Liver (tissue), 9 donors: ENCODE results near the gene WWOX. TPM values are rescaled to one million over a fixed set of nuclear protein-coding genes. Genes with fewer than 3 reads are reported as not detected.

Experiments
- DNase-seq: peaks from one replicate; pipeline ENCODE4 v3.0.0-alpha.2; 2017; ENCODE audit warnings: low spot score
- H3K27ac ChIP-seq, 2 donors: one replicate each; pipeline ENCODE4 v1.7.0; 2013; ENCODE audit warnings: inconsistent platforms in 2 of 2, low read length in 2 of 2, control low read depth in 1 of 2, low read depth in 1 of 2, mild to moderate bottlenecking in 1 of 2
- H3K27me3 ChIP-seq, 4 donors: one replicate each; pipeline versions ENCODE4 v1.6.1 to v1.7.0; 2013; ENCODE audit warnings: low read length in 3 of 4, inconsistent platforms in 1 of 4, mild to moderate bottlenecking in 1 of 4, moderate library complexity in 1 of 4; ENCODE audit not compliant: control insufficient read depth in 4 of 4, insufficient read depth in 4 of 4
- H3K36me3 ChIP-seq, 4 donors: one replicate each; pipeline versions ENCODE4 v1.6.1 to v1.7.0; 2013; ENCODE audit warnings: low read length in 3 of 4, mild to moderate bottlenecking in 3 of 4, low read depth in 1 of 4, moderate library complexity in 1 of 4; ENCODE audit not compliant: control insufficient read depth in 4 of 4, insufficient read depth in 3 of 4
- H3K4me1 ChIP-seq, 4 donors: one replicate each; pipeline versions ENCODE4 v1.6.1 to v1.7.0; 2013; ENCODE audit warnings: low read length in 3 of 4, mild to moderate bottlenecking in 3 of 4, moderate library complexity in 1 of 4; ENCODE audit not compliant: control insufficient read depth in 4 of 4, insufficient read depth in 4 of 4
- H3K4me3 ChIP-seq, 3 donors: one replicate each; pipeline versions ENCODE4 v1.6.1 to v1.7.0; 2013; ENCODE audit warnings: low read length in 3 of 3, control low read depth in 1 of 3, low read depth in 1 of 3, mild to moderate bottlenecking in 1 of 3
- H3K9ac ChIP-seq, 2 donors: one replicate each; pipeline ENCODE4 v1.7.0; 2013; ENCODE audit warnings: low read length in 2 of 2, mild to moderate bottlenecking in 2 of 2, moderate library complexity in 2 of 2, control low read depth in 1 of 2, low read depth in 1 of 2
- H3K9me3 ChIP-seq, 4 donors: one replicate each; pipeline versions ENCODE4 v1.6.1 to v1.7.0; 2013; ENCODE audit warnings: low read length in 3 of 4; ENCODE audit not compliant: control insufficient read depth in 4 of 4
- ATF3 ChIP-seq: IDR thresholded peaks from 2 replicates; pipeline ENCODE4 v1.6.1; 2016; ENCODE audit warnings: antibody characterized with exemption
- CTCF ChIP-seq: fragments of 150-350 bp; IDR thresholded peaks from 2 replicates; pipeline ENCODE4 v1.5.1; 2017; ENCODE audit warnings: improper control_type of control experiment, low read depth, low read length; ENCODE audit not compliant: missing input control
- EGR1 ChIP-seq, 2 donors: IDR thresholded peaks; 2 replicates each; pipeline ENCODE4 v1.6.1; 2016 to 2018; ENCODE audit warnings: antibody characterized with exemption in 2 of 2, low read depth in 2 of 2
- FOXA1 ChIP-seq: IDR thresholded peaks from 2 replicates; pipeline ENCODE4 v1.6.1; 2016; ENCODE audit warnings: antibody characterized with exemption
- FOXA2 ChIP-seq: IDR thresholded peaks from 2 replicates; pipeline ENCODE4 v1.6.1; 2016; ENCODE audit warnings: antibody characterized with exemption
- GABPA ChIP-seq, 2 donors: IDR thresholded peaks in 1 of 2; conservative IDR thresholded peaks in 1 of 2; 2 replicates each; pipeline ENCODE4 v1.6.1; 2016; ENCODE audit warnings: antibody characterized with exemption in 2 of 2, mild to moderate bottlenecking in 1 of 2, moderate library complexity in 1 of 2
- HNF4A ChIP-seq, 2 donors: conservative IDR thresholded peaks; 2 replicates each; pipeline ENCODE4 v1.6.1; 2016; ENCODE audit warnings: antibody characterized with exemption in 2 of 2, mild to moderate bottlenecking in 2 of 2
- HNF4G ChIP-seq: IDR thresholded peaks from 2 replicates; pipeline ENCODE4 v1.6.1; 2016; ENCODE audit warnings: antibody characterized with exemption
- JUND ChIP-seq, 2 donors: IDR thresholded peaks; 2 replicates each; pipeline ENCODE4 v1.6.1; 2016; ENCODE audit warnings: antibody characterized with exemption in 2 of 2
- MAX ChIP-seq: IDR thresholded peaks from 2 replicates; pipeline ENCODE4 v1.6.1; 2016; ENCODE audit warnings: antibody characterized with exemption
- NR2F2 ChIP-seq: IDR thresholded peaks from 2 replicates; pipeline ENCODE4 v1.6.1; 2016; ENCODE audit warnings: antibody characterized with exemption
- RAD21 ChIP-seq, 2 donors: IDR thresholded peaks; 2 replicates each; pipeline ENCODE4 v1.6.1; 2016; ENCODE audit warnings: antibody characterized with exemption in 2 of 2, mild to moderate bottlenecking in 2 of 2
- REST ChIP-seq: IDR thresholded peaks from 2 replicates; pipeline ENCODE4 v1.6.1; 2016; ENCODE audit warnings: antibody characterized with exemption, mild to moderate bottlenecking
- RXRA ChIP-seq, 2 donors: IDR thresholded peaks; 2 replicates each; pipeline ENCODE4 v1.6.1; 2017 to 2018; ENCODE audit warnings: antibody characterized with exemption in 2 of 2, mild to moderate bottlenecking in 1 of 2
- SP1 ChIP-seq: IDR thresholded peaks from 2 replicates; pipeline ENCODE4 v1.6.1; 2018; ENCODE audit warnings: antibody characterized with exemption, mild to moderate bottlenecking
- TAF1 ChIP-seq: conservative IDR thresholded peaks from 2 replicates; pipeline ENCODE4 v1.6.1; 2016; ENCODE audit warnings: antibody characterized with exemption, mild to moderate bottlenecking
- YY1 ChIP-seq: IDR thresholded peaks from 2 replicates; pipeline ENCODE4 v1.6.1; 2016; ENCODE audit warnings: antibody characterized with exemption, mild to moderate bottlenecking
- ZBTB33 ChIP-seq: IDR thresholded peaks from 2 replicates; pipeline ENCODE4 v1.6.1; 2016; ENCODE audit warnings: antibody characterized with exemption
- WGBS: extraction: QIAGEN DNeasy Blood & Tissue Kit; methylation state at CpG from one replicate; pipeline ENCODE4 v1.1.7; 2013; 5-methylcytosine and 5-hydroxymethylcytosine counted together
- polyA plus RNA-seq, 2 donors: library from polyadenylated mRNA; stranded (reverse) in 1 of 2; unstranded in 1 of 2; fragments of 200-250 nt in 1 of 2; fragments of >200 nt in 1 of 2; fragmentation: Nextera tagmentation in 1 of 2; extraction: Ambion mirVana in 1 of 2; gene quantifications; one replicate each; pipeline versions ENCODE4 v1.2.1 to v1.2.3, GENCODE V29; 2013 to 2015
- total RNA-seq, 2 donors: library from RNA; depleted of rRNA; stranded (reverse); fragments of >200 nt; gene quantifications; one replicate each; pipeline ENCODE4 v1.2.3, GENCODE V29; 2014
- donor health status: healthy.
- donor health status: healthy.
- donor health status: healthy.
- donor health status: healthy.
- donor health status: healthy.

WWOX gene
- total and polyA plus RNA-seq, 4 donors: 9.8 to 46.0 (median 15.3) TPM

- Histone ChIP-seq H3K27me3 (no peaks in the 10 kb centered on the region), H3K4me3 (no peak overlapping the region), H3K9ac (no peak overlapping the region), H3K4me1 (peaks cover 2 to 8% (median 4%) of the 10 kb centered on the region in 4 donors), H3K36me3 (no peaks in the 10 kb centered on the region), H3K27ac (no peak overlapping the region), H3K9me3 (no peaks in the 10 kb centered on the region)
- TF ChIP-seq FOXA1: no peak
- no peak for TF ChIP-seq CTCF
- TF ChIP-seq GABPA (IDR thresholded peaks at IDR 0.05 in 1 of 2, conservative IDR thresholded peaks at IDR 0.05 in 1 of 2): no peak
- no peak for TF ChIP-seq ATF3
- TF ChIP-seq MAX: no peak
- no peak for TF ChIP-seq TAF1
- TF ChIP-seq YY1: no peak
- no peak for TF ChIP-seq HNF4A (conservative IDR thresholded peaks at IDR 0.05)
- TF ChIP-seq NR2F2: no peak
- no peak for TF ChIP-seq ZBTB33
- no peak for TF ChIP-seq JUND (IDR thresholded peaks at IDR 0.05)
- no peak for TF ChIP-seq HNF4G
- TF ChIP-seq RXRA (IDR thresholded peaks at IDR 0.05): no peak
- no peak for TF ChIP-seq FOXA2
- no peak for TF ChIP-seq EGR1 (IDR thresholded peaks at IDR 0.05; ENCODE audit: low read depth in 2 of 2)
- TF ChIP-seq SP1: no peak
- TF ChIP-seq REST: no peak
- no peak for TF ChIP-seq RAD21 (IDR thresholded peaks at IDR 0.05)
- DNase-seq: no peak
- WGBS: 97% methylated on average over 1 of the region's 1 CpG
These were observed 632.3 kb downstream of the WWOX start for GRCh38 chr16:78731785-78732184.
